Measurements from ENCODE around the gene RPAP3.

DNA sequence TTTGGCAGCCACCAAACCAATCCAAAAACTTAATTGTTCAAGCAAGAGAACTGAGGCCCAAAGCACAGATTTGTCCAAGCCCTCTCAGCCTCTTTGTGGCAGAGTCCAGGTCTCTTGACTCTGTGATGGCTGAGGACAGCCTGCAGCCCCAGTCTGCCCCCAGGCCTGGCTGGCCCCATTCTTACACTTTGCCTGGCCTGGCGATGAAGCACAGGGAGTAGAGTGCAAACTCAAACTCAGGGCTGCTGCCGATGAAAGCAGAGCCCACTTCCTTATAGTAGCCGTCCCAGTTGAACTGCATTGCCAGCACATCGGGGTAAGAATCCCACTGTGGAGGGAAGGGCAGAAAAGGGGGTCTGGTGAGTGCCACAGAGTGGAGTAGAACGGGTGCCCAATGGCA, 5.6 kb upstream of the RPAP3 start:
- no peak for TF ChIP-seq GABPB1 (CRISPR knock-in tag; IDR thresholded peaks at IDR 0.05)
- no peak for TF ChIP-seq ZNF263 (CRISPR knock-in tag; IDR thresholded peaks at IDR 0.05; ENCODE audit: low read depth)
- TF ChIP-seq, protein P1, sequence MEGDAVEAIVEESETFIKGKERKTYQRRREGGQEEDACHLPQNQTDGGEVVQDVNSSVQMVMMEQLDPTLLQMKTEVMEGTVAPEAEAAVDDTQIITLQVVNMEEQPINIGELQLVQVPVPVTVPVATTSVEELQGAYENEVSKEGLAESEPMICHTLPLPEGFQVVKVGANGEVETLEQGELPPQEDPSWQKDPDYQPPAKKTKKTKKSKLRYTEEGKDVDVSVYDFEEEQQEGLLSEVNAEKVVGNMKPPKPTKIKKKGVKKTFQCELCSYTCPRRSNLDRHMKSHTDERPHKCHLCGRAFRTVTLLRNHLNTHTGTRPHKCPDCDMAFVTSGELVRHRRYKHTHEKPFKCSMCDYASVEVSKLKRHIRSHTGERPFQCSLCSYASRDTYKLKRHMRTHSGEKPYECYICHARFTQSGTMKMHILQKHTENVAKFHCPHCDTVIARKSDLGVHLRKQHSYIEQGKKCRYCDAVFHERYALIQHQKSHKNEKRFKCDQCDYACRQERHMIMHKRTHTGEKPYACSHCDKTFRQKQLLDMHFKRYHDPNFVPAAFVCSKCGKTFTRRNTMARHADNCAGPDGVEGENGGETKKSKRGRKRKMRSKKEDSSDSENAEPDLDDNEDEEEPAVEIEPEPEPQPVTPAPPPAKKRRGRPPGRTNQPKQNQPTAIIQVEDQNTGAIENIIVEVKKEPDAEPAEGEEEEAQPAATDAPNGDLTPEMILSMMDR (IDR thresholded peaks at IDR 0.05): no peak
- no peak for TF ChIP-seq ELF4 (CRISPR knock-in tag; IDR thresholded peaks at IDR 0.05; ENCODE audit: low read depth)
- TF ChIP-seq, protein P2, sequence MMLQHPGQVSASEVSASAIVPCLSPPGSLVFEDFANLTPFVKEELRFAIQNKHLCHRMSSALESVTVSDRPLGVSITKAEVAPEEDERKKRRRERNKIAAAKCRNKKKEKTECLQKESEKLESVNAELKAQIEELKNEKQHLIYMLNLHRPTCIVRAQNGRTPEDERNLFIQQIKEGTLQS (CRISPR knock-in tag; conservative IDR thresholded peaks at IDR 0.05): no peak
- TF ChIP-seq, protein P3, sequence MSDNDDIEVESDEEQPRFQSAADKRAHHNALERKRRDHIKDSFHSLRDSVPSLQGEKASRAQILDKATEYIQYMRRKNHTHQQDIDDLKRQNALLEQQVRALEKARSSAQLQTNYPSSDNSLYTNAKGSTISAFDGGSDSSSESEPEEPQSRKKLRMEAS (CRISPR knock-in tag; IDR thresholded peaks at IDR 0.05): no peak
- no peak for TF ChIP-seq MXD4 (CRISPR knock-in tag; IDR thresholded peaks at IDR 0.05; ENCODE audit: borderline replicate concordance)
